BLaER1 treated with 17β-estradiol and CSF1 and Interleukin-3, amounts not matched to agents 10 nM and 100 nM (cell line): Measurements from ENCODE around the gene SCN8A.
"Not testable (repeated sequence)": the region's sequence is repeated elsewhere in the genome, so short reads cannot be mapped to it uniquely, and the experiment has no call there.

ENCODE experiments used
- H3K27ac ChIP-seq, 11 experiments: shearing (Covaris generic); formaldehyde crosslinking; 2 replicates each; pipeline ENCODE4 v1.8.1; 2022
- H3K27me3 ChIP-seq, 11 experiments: shearing (Covaris generic); formaldehyde crosslinking; 2 replicates each; pipeline ENCODE4 v1.8.1; 2022
- H3K36me3 ChIP-seq, 11 experiments: shearing (Covaris generic); formaldehyde crosslinking; 2 replicates each; pipeline ENCODE4 v1.8.1; 2022
- H3K4me1 ChIP-seq, 10 experiments: shearing (Covaris generic); formaldehyde crosslinking; 2 replicates each; pipeline ENCODE4 v1.8.1; 2022
- H3K4me2 ChIP-seq, 11 experiments: shearing (Covaris generic); formaldehyde crosslinking; 2 replicates each; pipeline ENCODE4 v1.8.1; 2022
- H3K4me3 ChIP-seq, 10 experiments: shearing (Covaris generic); formaldehyde crosslinking; 2 replicates each; pipeline ENCODE4 v1.8.1; 2022
- H3K9ac ChIP-seq, 11 experiments: shearing (Covaris generic); formaldehyde crosslinking; 2 replicates each; pipeline ENCODE4 v1.8.1; 2022
- H3K9me3 ChIP-seq, 11 experiments: shearing (Covaris generic); formaldehyde crosslinking; replicated peaks in 1 of 11; 2 replicates each; pipeline ENCODE4 v1.8.1; 2022
- H4K20me1 ChIP-seq, 11 experiments: shearing (Covaris generic); formaldehyde crosslinking; 2 replicates each; pipeline ENCODE4 v1.8.1; 2022
- Cebpa-rat ChIP-seq, 11 experiments: shearing (Covaris generic); IDR thresholded peaks; 2 replicates each; pipeline ENCODE4 v1.8.1; 2022

The SCN8A gene

GRCh38 chr12:51591016-51591901 lies at the start of gene SCN8A:
TSS of gene SCN8A (plus strand) at chr12:51591233. CDS start at chr12:51662818, 71,585 bp downstream.
- Histone ChIP-seq H3K9ac (peak within 1 kb of the TSS; percentile 32 to 77 (median 62); a peak in 21 of 22 replicates), H3K4me2 (peak within 1 kb of the TSS; percentile 88 to 98 (median 94))

GRCh38 chr12:51546097-51546496 lies 44.9 kb upstream of the SCN8A start:
- H3K27ac ChIP-seq: no peak overlapping the region
- no peaks in the 10 kb centered on the region for H4K20me1 ChIP-seq
- peaks cover 0 to 13% (median 7%) of the 10 kb centered on the region in 11 experiments; a peak in 13 of 22 replicates for H3K9me3 ChIP-seq
- H3K36me3 ChIP-seq: no peaks in the 10 kb centered on the region
- no peaks in the 10 kb centered on the region for H3K4me1 ChIP-seq
- no peak overlapping the region for H3K9ac ChIP-seq
- TF ChIP-seq Cebpa-rat (IDR thresholded peaks at IDR 0.05): no peak
- H3K4me2 ChIP-seq: no peak overlapping the region
- H3K4me3 ChIP-seq: no peak overlapping the region
- no peaks in the 10 kb centered on the region for H3K27me3 ChIP-seq

More at GRCh38 chr12:51591016-51591901, at the start of gene SCN8A:
- Histone ChIP-seq H3K27me3 (peaks cover 22 to 37% (median 32%) of the 10 kb centered on the region in 11 experiments), H4K20me1 (peaks cover 0 to 7% (median 0%) of the 10 kb centered on the region in 11 experiments; a peak in 2 of 22 replicates), H3K4me1 (peaks cover 0 to 11% (median 9%) of the 10 kb centered on the region in 10 experiments; a peak in 11 of 20 replicates), H3K4me3 (peak within 1 kb of the TSS; percentile 63 to 83 (median 76)), H3K27ac (peak within 1 kb of the TSS in 1 of 11 experiments; percentile 43; a peak in 1 of 22 replicates), H3K36me3 (no peaks in the 10 kb centered on the region), H3K9me3 (no peaks in the 10 kb centered on the region)
- no peak for TF ChIP-seq Cebpa-rat (IDR thresholded peaks at IDR 0.05)

- Histone ChIP-seq H3K27me3 (no peaks in the 10 kb centered on the region), H3K4me1 (no peaks in the 10 kb centered on the region), H3K4me3 (no peak overlapping the region), H3K27ac (no peak overlapping the region), H3K36me3 (no peaks in the 10 kb centered on the region), H3K9ac (no peak overlapping the region), H3K4me2 (no peak overlapping the region), H3K9me3 (peaks cover 0 to 13% (median 7%) of the 10 kb centered on the region in 11 experiments; a peak in 13 of 22 replicates), H4K20me1 (no peaks in the 10 kb centered on the region)
- no peak for TF ChIP-seq Cebpa-rat (IDR thresholded peaks at IDR 0.05)
These were observed 43.4 kb upstream of the SCN8A start for GRCh38 chr12:51547606-51548005.

GRCh38 chr12:51548241-51548640 lies 42.8 kb upstream of the SCN8A start:
- Histone ChIP-seq H3K27me3 (no peaks in the 10 kb centered on the region), H3K36me3 (no peaks in the 10 kb centered on the region), H3K27ac (no peak overlapping the region), H3K9me3 (peaks cover 5 to 13% (median 9%) of the 10 kb centered on the region in 11 experiments; a peak in 14 of 22 replicates), H3K9ac (no peak overlapping the region), H3K4me2 (no peak overlapping the region), H3K4me1 (no peaks in the 10 kb centered on the region), H3K4me3 (no peak overlapping the region), H4K20me1 (no peaks in the 10 kb centered on the region)
- no peak for TF ChIP-seq Cebpa-rat (IDR thresholded peaks at IDR 0.05)

- no peak overlapping the region for H3K4me2 ChIP-seq
- no peaks in the 10 kb centered on the region for H4K20me1 ChIP-seq
- H3K4me3 ChIP-seq: no peak overlapping the region
- no peaks in the 10 kb centered on the region for H3K27me3 ChIP-seq
- no peak overlapping the region for H3K27ac ChIP-seq
- TF ChIP-seq Cebpa-rat (IDR thresholded peaks at IDR 0.05): no peak
- H3K4me1 ChIP-seq: no peaks in the 10 kb centered on the region
- no peaks in the 10 kb centered on the region for H3K36me3 ChIP-seq
- H3K9ac ChIP-seq: no peak overlapping the region
- H3K9me3 ChIP-seq: peaks cover 7 to 19% (median 14%) of the 10 kb centered on the region in 11 experiments; a peak in 19 of 22 replicates
These were observed 41.4 kb upstream of the SCN8A start for GRCh38 chr12:51549637-51550036.

GRCh38 chr12:51568271-51569032 lies 22.6 kb upstream of the SCN8A start:
- H3K36me3 ChIP-seq, H3K4me3 ChIP-seq, H3K27me3 ChIP-seq, H3K27ac ChIP-seq, H3K9me3 ChIP-seq, H3K4me1 ChIP-seq, H3K4me2 ChIP-seq, H3K9ac ChIP-seq, H4K20me1 ChIP-seq: not testable (repeated sequence)

GRCh38 chr12:51579321-51579850 lies 11.6 kb upstream of the SCN8A start:
- H3K4me2 ChIP-seq: no peak overlapping the region
- no peak for TF ChIP-seq Cebpa-rat (IDR thresholded peaks at IDR 0.05)
- H3K4me3 ChIP-seq: no peak overlapping the region
- H3K9ac ChIP-seq: no peak overlapping the region
- peaks cover 0 to 10% (median 7%) of the 10 kb centered on the region in 11 experiments; a peak in 15 of 22 replicates for H3K9me3 ChIP-seq
- no peaks in the 10 kb centered on the region for H4K20me1 ChIP-seq
- H3K27ac ChIP-seq: no peak overlapping the region
- no peaks in the 10 kb centered on the region for H3K4me1 ChIP-seq
- H3K36me3 ChIP-seq: no peaks in the 10 kb centered on the region
- H3K27me3 ChIP-seq: no peaks in the 10 kb centered on the region

GRCh38 chr12:51589060-51589459 lies 2.0 kb upstream of the SCN8A start:
- Histone ChIP-seq H3K4me3 (no peak overlapping the region), H3K36me3 (no peaks in the 10 kb centered on the region), H3K4me2 (no peak overlapping the region), H3K4me1 (peaks cover 0 to 11% (median 9%) of the 10 kb centered on the region in 10 experiments; a peak in 11 of 20 replicates), H3K27ac (no peak overlapping the region), H3K27me3 (peaks cover 22 to 37% (median 32%) of the 10 kb centered on the region in 11 experiments), H4K20me1 (peaks cover 0 to 7% (median 0%) of the 10 kb centered on the region in 11 experiments; a peak in 2 of 22 replicates), H3K9me3 (no peaks in the 10 kb centered on the region), H3K9ac (no peak overlapping the region)
- TF ChIP-seq Cebpa-rat (IDR thresholded peaks at IDR 0.05): no peak
